Globus pallidus (tissue), 1 donor: ENCODE data around the gene PIK3R5.

Experiments used
- DNase-seq: peaks from one replicate; pipeline ENCODE4 v3.0.0-alpha.2; 2015; ENCODE audit warnings: low spot score

PIK3R5 gene

DNA sequence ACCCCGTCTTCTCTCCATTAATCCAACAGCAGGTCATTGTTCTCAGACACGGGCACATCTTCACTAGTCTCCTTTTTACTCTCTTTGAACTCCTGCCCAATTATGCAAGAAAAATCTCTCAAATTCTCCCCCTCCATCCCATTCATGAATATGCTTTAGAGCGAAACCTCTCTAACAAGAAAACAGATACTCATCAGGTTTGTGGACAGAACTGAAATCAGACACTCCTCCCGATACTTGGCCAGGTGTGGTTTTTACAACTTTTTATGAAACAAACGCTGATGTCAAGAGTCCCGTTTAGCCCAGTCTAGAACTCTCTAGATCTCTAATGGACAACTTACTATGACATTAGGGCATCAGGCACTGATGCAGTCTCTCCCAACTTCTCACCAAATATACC lies 40.9 kb downstream of the PIK3R5 start:
- DNase-seq = no peak

DNA sequence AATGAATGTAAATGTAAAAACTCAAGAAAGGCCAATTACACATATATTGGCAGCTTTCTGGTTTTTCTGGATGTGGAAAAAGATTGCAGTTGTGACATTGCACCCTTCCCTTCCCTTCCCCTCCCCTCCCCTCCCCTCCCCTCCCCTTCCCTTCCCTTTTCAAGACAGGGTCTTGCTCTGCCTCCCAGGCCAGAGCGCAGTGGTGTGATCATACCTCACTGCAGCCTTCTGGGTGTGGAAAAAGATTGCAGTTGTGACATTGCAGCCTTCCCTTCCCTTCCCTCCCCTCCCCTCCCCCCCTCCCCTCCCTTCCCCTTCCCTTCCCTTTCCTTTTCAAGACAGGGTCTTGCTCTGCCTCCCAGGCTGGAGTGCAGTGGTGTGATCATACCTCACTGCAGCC lies 41.7 kb downstream of the PIK3R5 start:
- DNase-seq = no peak

DNA sequence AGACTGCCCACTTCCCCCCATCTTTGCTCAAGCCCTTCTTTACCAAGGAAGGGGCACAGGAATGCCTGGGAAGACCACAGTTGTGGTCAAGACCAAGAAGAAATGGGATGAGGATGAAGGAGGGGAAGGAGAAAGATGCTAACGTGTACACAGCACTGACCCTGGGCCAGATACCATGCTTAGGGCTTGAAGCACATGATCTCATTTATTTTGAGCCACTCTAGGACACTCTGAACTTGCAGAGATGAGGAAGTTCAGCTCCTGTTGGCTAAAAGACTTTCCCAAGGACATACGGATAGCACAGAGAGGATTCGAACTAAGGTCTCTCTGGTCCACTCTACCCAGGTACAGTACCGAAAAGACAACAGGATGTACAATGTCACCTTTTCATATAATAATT lies 42.6 kb downstream of the PIK3R5 start:
- DNase-seq = no peak

DNA sequence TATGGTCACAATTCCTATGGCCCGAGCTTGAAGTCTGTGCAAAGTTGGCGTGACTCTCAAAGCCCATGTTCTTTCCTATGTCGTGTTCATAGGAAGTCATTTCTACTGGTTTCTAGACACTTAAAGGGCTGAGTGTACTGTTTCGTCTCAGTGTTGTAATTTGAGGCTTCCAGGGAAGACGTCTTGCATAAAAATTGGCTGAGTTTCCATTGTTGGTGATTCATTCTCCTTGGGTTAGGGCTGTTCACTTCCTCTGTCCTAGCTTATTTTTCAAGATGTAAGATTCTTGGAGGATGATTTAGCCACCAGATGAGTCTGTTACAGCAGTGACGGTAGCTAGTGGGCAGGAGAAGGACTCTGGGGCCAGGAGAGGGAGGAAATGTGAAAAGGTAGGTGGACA lies 43.1 kb downstream of the PIK3R5 start:
- no peak for DNase-seq

DNA sequence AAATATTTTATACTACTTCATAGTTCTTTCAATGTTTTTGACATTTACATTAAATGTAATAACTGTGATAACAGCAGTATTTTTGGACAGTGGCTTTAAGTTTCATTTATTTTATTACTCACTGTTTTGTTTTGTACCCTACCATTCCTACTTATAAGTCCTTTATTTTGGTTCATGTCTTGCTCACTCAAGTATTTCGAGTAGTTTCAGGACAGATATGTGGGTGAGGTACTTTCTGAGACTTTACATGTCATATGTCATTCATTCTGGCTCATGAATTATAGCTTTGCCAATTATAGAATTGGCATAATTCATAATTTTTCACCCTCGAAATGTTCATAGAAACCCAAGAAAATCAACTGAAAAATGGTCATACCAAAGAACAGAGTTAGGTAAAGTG lies 44.4 kb downstream of the PIK3R5 start:
- DNase-seq = no peak

DNA sequence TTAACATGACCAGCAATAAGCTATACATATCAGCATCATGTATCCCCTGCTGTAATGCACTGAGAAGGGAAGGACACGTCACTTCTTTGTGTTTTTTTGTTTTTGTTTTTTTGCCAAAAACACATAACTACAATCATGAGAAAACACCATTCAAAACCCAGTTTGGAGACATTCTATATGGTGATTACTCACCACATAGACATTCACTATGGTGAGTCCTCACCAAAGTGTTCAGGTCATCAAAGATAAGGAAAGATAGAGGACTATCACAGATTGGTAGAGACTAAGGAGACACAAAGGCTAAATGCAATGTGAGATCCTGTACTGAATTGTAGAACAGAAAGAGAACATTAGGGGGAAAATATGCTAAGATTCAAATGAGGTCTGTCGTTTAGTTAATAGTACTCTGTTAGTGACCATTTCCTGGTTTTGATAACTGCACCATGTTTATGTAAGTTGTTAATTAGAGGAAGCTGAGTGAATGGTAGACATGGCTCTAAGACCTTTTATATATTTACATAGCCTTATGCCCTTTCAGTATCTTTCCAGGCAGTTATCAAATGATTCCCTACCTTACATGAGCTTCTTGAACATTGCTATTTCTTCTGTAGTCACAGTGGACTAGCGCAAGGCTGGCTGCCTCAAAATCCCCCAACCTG lies 46.6 kb downstream of the PIK3R5 start:
- DNase-seq = no peak

DNA sequence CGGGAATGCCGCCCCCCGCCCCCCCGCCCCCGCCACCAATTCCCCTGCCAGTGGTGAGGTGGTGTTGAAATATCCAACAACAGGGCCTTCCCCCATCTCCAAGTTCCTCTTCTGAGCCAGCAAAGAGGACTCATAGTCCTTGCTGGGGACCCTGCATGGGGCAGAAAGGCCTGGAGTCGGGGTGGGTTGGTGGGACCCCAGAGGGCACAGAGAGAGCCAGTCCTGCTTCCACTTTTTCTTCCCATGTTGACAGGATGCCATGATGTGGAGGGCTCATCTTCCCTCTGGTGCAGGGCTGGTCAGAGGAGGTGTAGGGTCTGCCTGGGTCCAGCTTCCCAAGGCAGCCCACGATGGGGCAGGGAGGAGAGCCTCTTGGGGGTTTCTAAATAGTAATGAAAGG lies 49.0 kb downstream of the PIK3R5 start:
- DNase-seq = no peak

DNA sequence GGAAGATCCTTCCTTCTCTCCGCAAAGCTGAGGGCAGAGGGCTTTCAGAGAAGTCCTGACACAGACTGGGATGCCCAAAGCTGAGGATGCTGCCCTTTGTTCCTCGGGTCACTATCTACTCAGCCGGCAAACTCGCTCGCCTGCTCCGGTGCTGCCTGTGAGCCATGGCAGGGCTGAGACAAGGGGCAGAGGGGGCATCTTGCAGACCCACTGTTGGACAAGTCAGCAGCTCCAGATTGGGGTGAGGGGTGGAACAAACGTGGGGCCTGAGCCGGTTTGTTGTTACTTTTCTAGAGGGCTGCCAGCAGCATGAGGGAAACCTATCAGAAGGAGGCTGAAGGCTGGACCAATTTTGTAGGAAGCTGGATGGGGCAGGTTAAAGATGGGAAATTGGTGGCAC lies 51.0 kb downstream of the PIK3R5 start:
- DNase-seq = no peak

DNA sequence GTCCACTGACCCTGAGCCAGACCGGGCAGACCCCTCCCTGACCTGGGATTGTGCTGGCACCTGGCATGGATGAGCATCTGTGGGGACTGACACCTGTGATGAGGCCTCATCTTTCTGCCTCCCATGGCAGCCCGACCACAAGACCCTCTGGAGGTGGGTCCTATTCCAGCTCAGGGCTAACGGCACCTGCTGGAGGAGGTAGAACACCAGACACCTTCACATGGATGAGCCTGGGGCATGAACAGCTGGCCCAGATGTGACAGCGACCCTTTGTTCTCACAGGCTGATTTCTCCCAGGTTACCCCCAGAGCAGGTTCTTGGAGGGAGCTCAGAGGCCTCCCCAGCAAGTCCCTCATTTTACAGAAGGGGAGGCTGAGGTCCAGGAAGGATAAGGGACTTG lies 51.6 kb downstream of the PIK3R5 start:
- no peak for DNase-seq

DNA sequence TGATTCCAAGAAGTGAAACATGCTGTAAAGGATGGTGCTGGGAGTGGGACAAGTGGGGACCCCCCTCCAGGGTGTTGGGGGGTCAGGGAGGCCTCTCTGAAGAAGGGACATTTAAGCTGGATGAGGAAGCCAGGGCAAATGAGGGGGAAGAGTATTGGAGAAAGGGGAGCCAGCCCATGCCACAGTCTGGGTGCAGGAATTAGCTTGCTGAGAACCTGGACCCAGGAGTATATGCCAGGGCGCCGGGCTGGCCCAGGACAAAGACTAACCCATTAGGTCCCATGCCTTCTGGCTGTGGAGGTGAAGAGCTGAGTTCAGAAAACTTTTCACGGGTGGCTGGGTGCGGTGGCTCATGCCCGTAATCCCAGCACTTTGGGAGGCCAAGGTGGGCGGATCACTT lies 52.4 kb downstream of the PIK3R5 start:
- DNase-seq = no peak

DNA sequence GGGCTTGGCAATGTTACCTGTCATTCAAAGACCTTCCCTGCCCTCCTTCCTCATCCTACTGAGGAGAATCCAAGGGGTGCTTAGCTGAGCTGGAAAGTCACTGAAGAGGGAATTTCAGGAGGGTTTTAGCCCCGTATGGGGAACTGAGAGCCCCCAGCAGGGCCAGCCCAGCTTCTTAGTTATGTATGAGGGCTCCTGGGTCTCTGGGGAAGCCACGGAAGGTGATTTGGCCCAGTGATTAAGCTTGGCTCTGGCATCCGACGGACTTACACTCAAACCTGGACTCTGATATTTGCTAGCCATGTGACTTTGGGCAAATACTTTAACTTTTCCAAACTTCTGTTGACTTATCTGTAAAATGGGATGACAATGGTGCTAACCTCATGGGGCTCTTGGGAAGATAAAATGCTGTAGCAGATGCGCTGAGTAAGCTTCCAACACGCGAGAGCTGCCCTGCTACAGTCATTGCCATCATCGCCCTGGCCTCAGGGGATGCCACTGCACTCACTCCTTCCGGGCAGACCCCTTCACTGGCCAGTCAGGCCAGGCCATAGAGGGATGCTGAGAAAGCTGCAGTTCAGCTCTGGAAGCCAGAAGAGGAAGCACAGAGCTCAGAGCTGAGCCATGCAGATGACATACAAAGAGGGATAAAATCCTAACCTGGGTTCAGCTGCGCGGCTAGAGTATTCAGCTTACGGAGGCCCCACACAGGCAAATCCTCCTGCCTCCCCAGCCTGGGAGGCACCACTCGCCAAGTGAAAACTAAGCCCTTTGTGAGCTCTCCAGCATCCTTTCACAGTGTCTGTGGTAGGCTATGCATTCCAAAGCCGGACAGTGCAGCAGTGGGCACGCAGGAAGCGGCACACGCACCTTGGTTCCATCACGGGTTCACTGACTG lies 53.2 kb downstream of the PIK3R5 start:
- no peak for DNase-seq

DNA sequence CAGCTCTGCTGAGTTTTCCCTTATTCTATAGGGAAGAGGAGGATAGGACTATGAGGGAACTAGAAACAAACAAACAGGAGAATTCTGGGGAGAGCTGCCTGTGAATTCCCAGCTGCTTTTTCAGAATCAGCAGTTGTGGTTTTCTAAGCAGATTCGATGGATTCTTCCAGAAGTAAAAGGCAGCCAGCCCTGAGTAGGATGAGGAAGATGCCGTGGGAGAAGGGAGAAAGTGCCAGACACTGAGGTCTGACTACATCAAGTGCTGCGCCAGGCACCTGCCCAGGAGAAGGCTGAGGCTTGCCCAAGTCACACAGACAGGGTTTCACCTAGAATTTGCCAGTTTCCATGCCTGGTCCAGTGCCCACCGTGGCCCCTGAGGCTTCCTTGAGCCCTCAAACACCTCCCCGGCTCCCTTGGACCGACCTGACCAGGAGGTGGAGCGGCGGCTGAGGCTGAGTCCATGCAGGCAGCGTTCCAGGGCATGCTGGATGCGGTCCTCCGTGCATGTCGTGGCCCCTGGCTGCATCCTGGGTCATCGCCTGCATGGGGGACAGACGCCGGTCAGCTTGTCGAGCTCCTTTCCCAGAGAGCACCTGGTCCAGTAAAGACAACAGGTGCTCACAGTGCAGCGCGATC lies 54.4 kb downstream of the PIK3R5 start:
- DNase-seq = no peak

DNA sequence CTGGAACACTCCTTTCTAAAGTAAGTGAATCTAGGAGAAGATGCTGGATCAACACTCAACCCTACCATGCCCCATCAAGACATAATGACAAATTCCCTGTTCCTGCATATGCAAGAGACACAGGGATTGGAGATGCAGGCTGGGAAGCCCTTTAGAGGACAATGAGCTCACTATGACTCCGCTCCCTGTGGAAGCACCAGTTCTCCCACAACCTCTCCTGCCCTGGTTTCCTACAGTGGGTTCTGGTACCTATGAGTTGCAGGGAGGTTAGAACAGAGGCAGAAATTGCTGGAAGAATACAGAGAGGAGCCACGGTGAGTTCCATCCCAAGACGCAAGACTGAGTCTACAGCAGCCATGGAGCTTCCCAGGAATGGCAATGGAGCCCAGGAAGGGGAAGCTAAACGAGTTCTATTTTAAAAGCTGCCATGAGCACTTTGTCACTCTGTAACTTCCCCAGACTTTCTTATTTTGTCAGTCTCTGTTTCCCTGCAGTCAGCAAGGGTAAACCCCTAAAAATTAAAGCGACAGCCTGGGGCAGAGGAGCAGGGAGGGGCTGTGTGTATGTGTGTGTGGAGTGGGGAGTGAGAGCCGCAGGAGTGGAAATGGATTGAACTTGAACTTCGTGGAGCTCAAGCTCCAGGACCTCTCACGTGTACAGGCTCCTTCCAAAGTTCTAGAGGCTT lies 55.8 kb downstream of the PIK3R5 start:
- DNase-seq = no peak

DNA sequence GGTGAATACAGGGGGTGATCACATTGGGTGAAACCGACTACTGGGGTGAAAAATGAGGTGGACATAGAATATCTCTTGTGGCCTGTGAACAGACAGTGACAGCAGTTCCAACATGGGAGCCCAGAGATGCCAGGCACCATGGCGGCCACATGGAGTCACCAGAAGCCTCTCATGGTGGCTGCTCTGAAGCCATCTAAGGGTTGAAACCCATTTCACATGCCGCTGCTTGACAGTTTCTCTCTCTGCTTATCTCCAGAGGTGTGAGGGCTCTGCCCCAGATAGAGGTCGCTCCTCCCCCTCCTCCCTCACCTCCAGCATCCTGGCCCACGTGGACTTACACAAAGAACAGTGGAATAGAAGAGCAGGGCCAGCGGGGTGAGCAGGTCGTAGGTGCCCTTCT lies 60.2 kb downstream of the PIK3R5 start:
- no peak for DNase-seq

DNA sequence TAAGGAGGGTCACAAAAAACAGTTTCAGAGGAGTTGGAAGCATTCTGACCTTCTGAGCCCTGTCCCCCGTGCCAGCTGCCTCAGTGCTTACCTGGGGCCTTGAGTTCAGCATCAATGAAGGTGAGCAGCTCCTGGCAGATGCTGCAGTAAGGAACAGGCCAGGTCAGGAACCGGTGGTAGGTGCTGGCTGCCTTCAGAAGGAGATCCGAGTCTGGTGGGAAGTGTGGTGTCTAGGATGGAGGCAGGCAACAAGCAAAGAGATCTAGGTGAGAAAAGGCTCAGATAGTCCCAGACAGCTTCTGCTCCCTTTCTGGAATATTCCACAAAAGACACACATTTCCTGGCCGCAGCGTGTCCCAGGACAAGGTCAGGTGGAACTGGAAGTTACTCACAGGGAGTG lies 60.8 kb downstream of the PIK3R5 start:
- DNase-seq = no peak

DNA sequence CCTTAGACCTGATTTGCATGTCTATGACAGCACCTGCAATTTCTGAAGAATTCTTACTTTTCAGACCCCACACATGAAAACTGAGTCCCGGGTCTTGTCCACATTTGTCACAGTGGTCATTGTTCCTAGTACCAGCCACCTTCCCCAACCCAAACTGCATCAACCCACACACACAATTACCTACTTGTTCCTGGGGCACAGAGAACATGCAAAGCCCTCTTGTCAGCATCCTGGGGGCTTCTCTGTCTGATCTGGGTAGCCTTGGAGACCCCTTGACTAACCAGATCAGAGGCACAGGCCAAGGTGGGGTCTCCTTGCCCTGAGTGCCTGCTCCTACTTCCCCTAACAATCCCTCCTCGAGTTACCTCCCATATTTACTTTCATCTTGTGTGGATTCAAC lies 61.3 kb downstream of the PIK3R5 start:
- DNase-seq = no peak

DNA sequence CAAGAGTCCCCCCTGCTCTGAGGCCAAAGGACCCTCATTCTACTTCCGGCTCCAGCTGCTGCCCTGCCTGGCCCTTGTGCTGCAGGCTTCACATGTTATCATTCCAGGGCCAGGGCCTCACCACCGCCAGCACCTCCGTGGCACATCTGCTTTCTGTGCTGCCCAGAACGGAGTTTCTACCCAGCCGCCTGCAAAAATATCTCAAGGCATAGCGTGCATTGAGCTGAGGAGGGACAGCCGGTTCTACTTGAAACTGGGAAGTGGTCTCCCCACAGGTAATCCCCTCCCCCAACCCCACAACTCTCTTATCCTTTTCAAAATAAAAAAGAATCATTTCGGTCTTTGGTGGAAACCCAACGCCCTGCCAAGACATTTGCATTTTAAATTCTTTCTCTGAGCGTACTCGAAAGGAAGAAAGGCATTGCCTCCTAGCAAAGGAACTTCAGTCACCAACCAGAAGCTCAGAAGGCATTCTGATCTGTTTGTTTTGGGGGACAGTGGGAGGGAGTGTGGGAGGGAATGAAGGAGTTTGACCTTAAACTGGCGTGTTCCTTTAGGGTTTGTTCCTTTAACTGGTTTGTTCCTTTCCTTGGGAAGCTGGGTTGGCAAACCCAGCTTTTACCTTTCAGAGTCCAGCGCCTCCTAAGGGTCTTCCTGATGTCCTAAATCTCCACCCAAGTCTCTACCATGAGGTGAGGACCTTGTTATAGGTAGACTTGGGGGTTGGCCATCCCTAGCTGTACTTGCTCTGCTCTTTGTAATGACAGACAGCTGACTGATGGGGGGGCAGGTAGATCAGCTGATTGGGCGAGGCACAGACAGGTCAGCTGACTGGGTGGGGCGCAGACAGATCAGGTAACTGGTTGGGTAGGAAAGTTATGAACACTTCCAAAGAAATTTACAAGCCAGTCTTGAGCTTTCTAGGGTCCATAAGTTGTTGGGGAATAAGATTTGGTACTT lies 64.6 kb downstream of the PIK3R5 start:
- DNase-seq = no peak

DNA sequence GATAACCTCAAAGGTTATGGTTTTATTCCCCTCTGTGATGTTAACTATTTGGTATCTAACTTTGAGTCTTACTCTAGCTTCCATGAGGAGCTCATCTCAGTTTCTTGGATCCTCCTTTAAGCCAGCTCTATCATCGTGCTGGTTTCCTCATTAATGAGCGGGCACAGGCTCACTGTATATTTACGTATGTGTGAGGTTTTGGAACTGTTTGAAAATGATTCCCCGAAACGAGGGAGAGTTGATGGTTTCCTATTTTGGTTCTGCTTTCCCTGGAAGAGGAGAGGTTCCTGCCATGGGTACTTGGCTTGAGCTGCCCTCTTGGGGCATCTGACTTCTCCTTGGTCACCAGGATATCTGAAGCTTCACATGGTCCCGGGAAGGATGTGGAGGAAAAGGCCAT lies 65.3 kb downstream of the PIK3R5 start:
- DNase-seq = no peak

DNA sequence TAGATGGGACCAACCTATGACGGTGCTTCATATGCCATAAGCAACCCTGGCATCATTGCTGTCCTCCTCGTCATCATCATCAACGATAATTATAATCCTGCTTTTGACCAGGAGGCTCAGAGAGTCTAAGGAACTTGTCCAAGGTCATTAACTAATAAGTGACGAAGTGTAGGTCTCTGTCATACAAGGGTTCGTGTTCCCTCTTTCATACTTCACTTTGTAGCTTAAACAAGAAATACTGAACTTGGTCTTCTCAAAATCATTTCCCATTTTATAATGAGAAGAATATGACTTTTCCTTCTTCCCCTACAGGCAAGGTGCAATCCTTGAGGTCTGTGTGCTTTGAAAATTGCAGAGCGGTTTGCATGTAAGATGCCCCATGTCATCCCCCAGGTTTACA lies 66.9 kb downstream of the PIK3R5 start:
- DNase-seq = no peak

DNA sequence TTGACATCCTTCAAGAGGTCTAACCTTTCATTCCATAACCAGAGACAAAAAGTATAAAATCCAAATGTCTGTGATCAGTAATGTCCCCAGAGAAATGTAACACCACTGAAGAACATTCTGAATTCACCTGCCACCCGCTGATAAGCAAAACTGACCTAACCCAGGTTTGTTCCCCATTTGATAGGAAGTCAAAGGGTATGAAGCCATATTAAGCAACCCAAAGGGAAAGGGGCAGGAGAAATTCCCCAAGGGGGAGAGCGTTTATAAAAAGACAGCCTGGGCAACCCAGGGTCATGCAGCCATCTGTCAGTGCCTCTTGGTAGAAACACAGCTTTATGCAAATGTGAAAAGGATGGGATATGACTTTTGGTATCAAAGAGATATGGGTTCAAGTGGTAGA lies 67.4 kb downstream of the PIK3R5 start:
- no peak for DNase-seq
